Right atrium auricular region (tissue), 2 donors: ENCODE data around the gene ARHGAP25. TPM values are rescaled to one million over a fixed set of nuclear protein-coding genes. Genes with fewer than 3 reads are reported as not detected.

Experiments
- DNase-seq: peaks from one replicate; pipeline ENCODE4 v3.0.0-alpha.2; 2019; ENCODE audit warnings: low spot score
- H3K27ac ChIP-seq, 2 donors: fragments of 200-600 bp; sonication (generic); 1 replicate in 1 of 2; 2 replicates in 1 of 2; pipeline ENCODE4 v1.5.1; 2016 to 2019
- H3K27me3 ChIP-seq, 2 donors: fragments of 200-600 bp; sonication (generic); one replicate each; pipeline versions ENCODE4 v1.5.1 to v1.6.0; 2017 to 2019
- H3K36me3 ChIP-seq: fragments of 200-600 bp; sonication (generic); one replicate; pipeline ENCODE4 v1.5.1; 2016
- H3K4me1 ChIP-seq, 2 donors: fragments of 200-600 bp; sonication (generic); one replicate each; pipeline versions ENCODE4 v1.5.1 to v1.6.0; 2017 to 2019
- H3K4me3 ChIP-seq, 2 donors: fragments of 200-600 bp; sonication (generic); 1 replicate in 1 of 2; 2 replicates in 1 of 2; pipeline ENCODE4 v1.5.1; 2017 to 2019; ENCODE audit warnings: mild to moderate bottlenecking in 1 of 2, moderate library complexity in 1 of 2
- H3K9me3 ChIP-seq, 2 donors: fragments of 200-600 bp; sonication (generic); one replicate each; pipeline ENCODE4 v1.5.1; 2019
- total RNA-seq, 2 donors: library from RNA; depleted of rRNA; stranded (reverse); fragments of >200 nt; gene quantifications; one replicate each; pipeline ENCODE4 v1.1.0, GENCODE V29; 2016
- TF ChIP-seq, protein P1 (sequence below), 2 donors: fragments of 200-600 bp; sonication (generic); IDR thresholded peaks; one replicate each; pipeline ENCODE4 v1.5.1; 2019; ENCODE audit warnings: antibody characterized with exemption in 2 of 2

The ARHGAP25 gene
- total RNA-seq, 2 donors from 2014 or later = 4.2 to 12.8 TPM

DNA sequence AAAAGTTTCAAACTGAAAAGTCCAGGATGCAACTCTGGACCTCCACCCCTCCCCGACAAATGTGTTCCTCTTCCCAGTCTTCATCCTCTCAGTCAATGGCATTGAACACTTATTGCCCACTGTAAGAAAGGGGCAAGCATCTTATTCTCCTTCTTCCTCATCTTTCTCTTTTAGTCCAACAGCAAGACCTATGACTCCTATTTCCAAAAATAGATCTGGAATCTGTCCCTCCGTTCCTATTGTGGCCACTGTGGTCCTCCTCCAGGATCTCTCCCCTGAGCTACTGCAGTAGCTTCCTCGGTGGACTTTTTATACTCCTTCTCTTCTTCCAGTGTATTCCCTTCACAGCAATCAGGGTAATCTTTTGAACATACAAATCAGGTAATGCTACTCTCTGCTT lies 28.0 kb upstream of the ARHGAP25 start:
- Histone ChIP-seq H3K36me3 (no peaks in the 10 kb centered on the region), H3K4me3 (no peak overlapping the region), H3K27me3 (no peaks in the 10 kb centered on the region), H3K9me3 (no peaks in the 10 kb centered on the region), H3K27ac (no peak overlapping the region), H3K4me1 (no peaks in the 10 kb centered on the region)
- TF ChIP-seq, protein P1, sequence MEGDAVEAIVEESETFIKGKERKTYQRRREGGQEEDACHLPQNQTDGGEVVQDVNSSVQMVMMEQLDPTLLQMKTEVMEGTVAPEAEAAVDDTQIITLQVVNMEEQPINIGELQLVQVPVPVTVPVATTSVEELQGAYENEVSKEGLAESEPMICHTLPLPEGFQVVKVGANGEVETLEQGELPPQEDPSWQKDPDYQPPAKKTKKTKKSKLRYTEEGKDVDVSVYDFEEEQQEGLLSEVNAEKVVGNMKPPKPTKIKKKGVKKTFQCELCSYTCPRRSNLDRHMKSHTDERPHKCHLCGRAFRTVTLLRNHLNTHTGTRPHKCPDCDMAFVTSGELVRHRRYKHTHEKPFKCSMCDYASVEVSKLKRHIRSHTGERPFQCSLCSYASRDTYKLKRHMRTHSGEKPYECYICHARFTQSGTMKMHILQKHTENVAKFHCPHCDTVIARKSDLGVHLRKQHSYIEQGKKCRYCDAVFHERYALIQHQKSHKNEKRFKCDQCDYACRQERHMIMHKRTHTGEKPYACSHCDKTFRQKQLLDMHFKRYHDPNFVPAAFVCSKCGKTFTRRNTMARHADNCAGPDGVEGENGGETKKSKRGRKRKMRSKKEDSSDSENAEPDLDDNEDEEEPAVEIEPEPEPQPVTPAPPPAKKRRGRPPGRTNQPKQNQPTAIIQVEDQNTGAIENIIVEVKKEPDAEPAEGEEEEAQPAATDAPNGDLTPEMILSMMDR (IDR thresholded peaks at IDR 0.05) = no peak
- DNase-seq = no peak

DNA sequence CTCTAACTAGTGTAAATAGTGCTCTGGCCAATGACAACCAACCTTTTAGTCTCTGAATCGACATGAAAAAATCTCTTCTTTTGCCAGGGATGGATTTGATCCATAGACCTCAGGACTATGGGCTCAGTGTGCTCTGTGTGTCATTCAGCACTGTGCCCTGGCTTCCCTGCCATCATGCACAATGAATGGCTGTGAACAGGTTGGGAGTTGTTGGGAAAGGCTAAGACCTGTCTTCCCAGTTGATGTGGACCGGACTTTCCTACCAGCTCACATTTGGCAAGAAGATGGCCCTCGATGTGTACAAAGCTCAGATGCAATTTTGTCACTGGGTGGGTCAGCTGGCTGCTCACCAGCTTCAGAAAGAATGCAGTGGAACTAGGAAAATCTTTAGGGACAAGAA lies 26.0 kb upstream of the ARHGAP25 start:
- DNase-seq = no peak
- no peak overlapping the region for H3K4me3 ChIP-seq
- no peaks in the 10 kb centered on the region for H3K4me1 ChIP-seq
- H3K27me3 ChIP-seq = no peaks in the 10 kb centered on the region
- no peaks in the 10 kb centered on the region for H3K9me3 ChIP-seq
- no peak overlapping the region for H3K27ac ChIP-seq
- H3K36me3 ChIP-seq = no peaks in the 10 kb centered on the region
- TF ChIP-seq, protein P1 (IDR thresholded peaks at IDR 0.05) = no peak

DNA sequence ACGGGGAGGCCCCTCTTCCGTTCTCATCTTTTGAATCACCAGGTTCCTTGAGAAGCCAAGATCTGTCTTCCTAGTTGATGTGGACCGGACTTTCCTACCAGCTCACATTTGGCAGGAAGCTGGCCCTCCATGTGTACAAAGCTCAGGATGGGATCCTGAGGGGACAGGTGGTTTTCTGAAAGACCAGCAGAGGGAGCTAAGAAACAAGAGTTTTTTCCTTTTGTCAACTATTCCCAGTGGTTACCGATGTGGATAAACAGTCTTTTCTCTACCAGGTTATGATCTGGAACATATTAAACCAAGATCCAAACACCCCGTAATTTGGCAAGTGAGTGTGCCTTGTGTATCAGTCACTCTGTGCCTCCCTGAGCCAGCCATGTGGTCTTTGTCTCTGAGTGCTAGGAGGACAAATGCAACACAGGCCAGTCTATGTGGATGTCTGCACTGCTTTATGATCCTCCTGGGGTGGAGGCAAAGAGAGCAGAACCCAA lies 25.1 kb upstream of the ARHGAP25 start:
- no peak for DNase-seq
- Histone ChIP-seq H3K4me3 (no peak overlapping the region), H3K9me3 (no peaks in the 10 kb centered on the region), H3K36me3 (no peaks in the 10 kb centered on the region), H3K27ac (no peak overlapping the region), H3K27me3 (no peaks in the 10 kb centered on the region), H3K4me1 (no peaks in the 10 kb centered on the region)
- TF ChIP-seq, protein P1 (IDR thresholded peaks at IDR 0.05) = peak; percentile 40 to 80

DNA sequence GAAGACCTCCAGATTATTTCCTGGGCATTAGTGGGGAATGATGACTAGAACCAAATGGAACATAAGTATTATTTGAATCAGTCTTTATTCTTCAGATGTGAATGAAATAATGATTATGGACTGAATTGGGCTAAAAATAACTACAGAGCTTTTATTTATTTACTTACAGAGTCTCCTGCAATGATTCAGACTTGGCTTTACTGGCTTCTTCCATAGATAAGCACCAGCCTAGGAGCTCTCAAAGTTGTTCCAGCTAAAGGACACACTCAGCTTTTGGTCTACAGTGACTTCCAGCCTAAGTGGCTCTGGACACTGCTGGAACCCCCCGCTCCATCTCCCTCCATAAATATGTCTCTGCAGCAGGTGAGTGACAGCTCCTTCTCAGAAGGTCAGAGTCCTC lies 24.3 kb upstream of the ARHGAP25 start:
- Histone ChIP-seq H3K4me3 (no peak overlapping the region), H3K27ac (no peak overlapping the region), H3K9me3 (no peaks in the 10 kb centered on the region), H3K27me3 (no peaks in the 10 kb centered on the region), H3K4me1 (peaks cover 0 to 7% of the 10 kb centered on the region in 2 donors), H3K36me3 (no peaks in the 10 kb centered on the region)
- TF ChIP-seq, protein P1 (IDR thresholded peaks at IDR 0.05) = no peak
- no peak for DNase-seq

DNA sequence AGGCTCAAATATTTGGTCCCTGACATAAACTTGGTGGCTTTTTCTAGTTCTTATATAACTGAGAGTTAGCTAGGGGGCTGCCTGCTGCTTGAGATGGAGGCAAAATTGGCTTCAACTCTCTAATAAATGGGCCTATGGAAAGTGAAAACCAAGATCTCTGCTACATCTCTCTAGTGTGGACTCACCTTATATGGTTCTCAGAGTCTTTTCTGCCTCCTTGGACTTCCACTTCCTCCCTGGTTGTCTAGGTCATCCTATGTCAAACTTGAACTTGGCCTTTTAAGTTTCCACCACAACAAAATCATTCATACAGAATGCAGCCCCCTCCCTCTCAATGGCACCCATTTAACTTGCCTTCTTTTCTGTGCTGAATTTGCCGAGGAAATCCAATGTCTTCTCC lies 23.9 kb upstream of the ARHGAP25 start:
- no peaks in the 10 kb centered on the region for H3K9me3 ChIP-seq
- DNase-seq = no peak
- TF ChIP-seq, protein P1 (IDR thresholded peaks at IDR 0.05) = no peak
- peaks cover 0 to 10% of the 10 kb centered on the region in 2 donors for H3K4me1 ChIP-seq
- no peak overlapping the region for H3K4me3 ChIP-seq
- H3K36me3 ChIP-seq = no peaks in the 10 kb centered on the region
- no peak overlapping the region for H3K27ac ChIP-seq
- no peaks in the 10 kb centered on the region for H3K27me3 ChIP-seq

DNA sequence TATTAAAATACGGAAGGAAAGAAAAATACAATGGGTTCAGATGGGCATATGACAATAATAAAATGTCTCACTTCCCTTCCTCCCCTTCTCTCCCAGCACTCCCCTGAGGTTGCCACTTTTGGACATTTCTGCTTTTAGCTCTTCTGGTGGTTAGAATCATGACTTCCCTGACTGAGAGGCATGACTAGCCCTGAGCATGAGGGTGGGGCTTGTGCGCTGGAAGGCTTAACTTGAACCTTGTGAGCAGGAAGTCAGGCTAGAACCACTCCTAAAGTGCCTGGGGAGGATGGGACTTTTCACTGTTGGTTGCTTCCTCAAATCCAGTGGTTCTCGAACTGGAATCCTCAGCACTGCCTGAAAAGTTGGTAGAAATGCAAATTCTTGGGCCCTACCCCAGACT lies 19.7 kb upstream of the ARHGAP25 start:
- no peak overlapping the region for H3K27ac ChIP-seq
- TF ChIP-seq, protein P1 (IDR thresholded peaks at IDR 0.05) = no peak

More for the DNA sequence above, 19.7 kb upstream of the ARHGAP25 start:
- H3K4me3 ChIP-seq = no peak overlapping the region
- no peaks in the 10 kb centered on the region for H3K27me3 ChIP-seq
- H3K36me3 ChIP-seq = no peaks in the 10 kb centered on the region
- DNase-seq = peak; percentile 69
- no peaks in the 10 kb centered on the region for H3K9me3 ChIP-seq
- peaks cover 0 to 10% of the 10 kb centered on the region in 2 donors for H3K4me1 ChIP-seq
